ENCODE data around the gene RITA1.

RITA1 gene

DNA sequence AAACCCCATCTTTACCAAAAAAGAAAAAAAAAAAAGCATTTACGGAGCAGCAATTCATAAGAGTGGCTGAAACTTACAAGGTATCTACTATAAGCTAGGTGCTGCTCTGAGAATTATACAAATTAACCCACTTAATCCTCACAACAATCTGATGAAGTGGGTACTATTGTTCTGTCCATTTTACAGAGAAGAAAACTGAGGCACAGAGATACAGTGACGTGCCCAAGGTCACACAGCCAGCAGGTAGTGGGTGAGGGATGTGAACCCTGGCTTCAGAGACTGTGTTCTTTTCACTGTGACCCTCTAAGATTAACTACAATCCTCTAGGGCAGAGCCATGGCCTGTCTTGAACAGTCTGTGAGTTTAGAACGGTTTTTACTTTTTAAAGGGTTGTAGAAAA lies 3.5 kb upstream of the RITA1 start:
- H3K4me3 ChIP-seq (ENCODE audit: low read depth, low read length): no peak overlapping the region
- TF ChIP-seq, protein P1, sequence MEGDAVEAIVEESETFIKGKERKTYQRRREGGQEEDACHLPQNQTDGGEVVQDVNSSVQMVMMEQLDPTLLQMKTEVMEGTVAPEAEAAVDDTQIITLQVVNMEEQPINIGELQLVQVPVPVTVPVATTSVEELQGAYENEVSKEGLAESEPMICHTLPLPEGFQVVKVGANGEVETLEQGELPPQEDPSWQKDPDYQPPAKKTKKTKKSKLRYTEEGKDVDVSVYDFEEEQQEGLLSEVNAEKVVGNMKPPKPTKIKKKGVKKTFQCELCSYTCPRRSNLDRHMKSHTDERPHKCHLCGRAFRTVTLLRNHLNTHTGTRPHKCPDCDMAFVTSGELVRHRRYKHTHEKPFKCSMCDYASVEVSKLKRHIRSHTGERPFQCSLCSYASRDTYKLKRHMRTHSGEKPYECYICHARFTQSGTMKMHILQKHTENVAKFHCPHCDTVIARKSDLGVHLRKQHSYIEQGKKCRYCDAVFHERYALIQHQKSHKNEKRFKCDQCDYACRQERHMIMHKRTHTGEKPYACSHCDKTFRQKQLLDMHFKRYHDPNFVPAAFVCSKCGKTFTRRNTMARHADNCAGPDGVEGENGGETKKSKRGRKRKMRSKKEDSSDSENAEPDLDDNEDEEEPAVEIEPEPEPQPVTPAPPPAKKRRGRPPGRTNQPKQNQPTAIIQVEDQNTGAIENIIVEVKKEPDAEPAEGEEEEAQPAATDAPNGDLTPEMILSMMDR (IDR thresholded peaks at IDR 0.05; ENCODE audit: low read depth, low read length, missing control alignments): no peak
- DNase-seq (ENCODE audit: low read depth): no peak

DNA sequence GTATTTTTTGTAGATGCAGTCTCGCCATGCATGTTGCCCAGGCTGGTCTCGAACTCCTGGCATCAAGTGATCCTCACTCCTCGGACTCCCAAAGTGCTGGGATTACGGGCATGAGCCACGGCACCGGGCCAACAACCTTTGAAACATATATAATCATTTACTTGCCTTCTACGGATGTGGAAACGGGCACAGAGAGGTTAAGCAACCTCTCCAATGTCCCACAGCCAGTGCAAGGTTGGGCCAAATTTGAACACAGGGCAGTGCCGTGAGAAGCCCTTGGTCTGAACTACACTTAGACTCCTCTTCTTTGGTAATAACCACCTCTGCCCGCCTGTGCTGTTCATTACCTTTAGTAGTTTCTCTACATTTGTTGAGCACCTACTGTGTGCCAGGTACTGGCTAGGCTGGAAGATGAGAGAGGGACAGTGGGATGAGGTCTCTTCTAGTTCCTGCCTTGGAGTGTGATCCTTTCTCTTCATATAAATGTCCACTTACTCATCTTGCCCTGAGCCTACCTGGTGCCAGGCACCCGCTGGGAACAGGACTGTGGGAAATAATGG lies 2.4 kb upstream of the RITA1 start:
- TF ChIP-seq, protein P1 (IDR thresholded peaks at IDR 0.05; ENCODE audit: low read depth, low read length, missing control alignments): no peak
- no peak for DNase-seq (ENCODE audit: low read depth)
- H3K4me3 ChIP-seq (ENCODE audit: low read depth, low read length): no peak overlapping the region

DNA sequence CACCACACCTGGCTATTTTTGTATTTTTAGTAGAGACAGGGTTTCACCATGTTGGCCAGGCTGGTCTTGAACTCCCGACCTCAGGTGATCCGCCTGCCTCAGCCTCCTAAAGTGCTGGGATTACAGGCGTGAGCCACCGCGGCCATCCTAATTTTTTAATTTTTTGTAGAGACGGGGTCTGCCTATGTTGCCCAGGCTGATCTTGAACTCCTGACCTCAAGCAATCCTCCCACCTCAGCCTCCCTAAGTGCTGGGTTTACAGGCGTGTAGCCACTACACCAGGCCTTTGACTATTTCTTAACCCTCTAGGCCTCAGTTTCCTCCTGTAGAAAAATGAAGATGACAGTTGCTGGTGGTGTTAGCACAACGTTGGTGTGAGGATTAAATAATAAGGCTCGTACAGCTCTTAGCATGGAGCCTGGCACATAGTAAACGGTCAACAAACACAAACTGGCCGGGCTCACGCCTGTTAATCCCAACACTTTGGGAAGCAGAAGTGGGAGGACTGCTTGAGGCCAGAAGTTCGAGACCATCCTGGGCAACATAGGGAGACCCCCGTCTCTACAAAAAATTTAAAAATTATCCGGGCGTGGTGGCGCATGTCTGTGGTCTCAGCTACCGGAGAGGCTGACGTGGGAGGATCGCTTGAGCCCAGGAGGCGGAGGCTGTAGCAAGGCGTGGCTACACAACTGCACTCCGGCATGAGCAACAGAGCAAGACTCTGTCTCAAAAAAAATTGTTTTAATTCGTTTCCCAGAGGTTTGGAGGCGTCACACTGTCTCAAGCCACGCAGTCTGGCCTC lies 1.2 kb upstream of the RITA1 start:
- peak overlapping the region; percentile 75 for H3K4me3 ChIP-seq (ENCODE audit: low read depth, low read length)
- TF ChIP-seq, protein P1 (IDR thresholded peaks at IDR 0.05; ENCODE audit: low read depth, low read length, missing control alignments): no peak
- DNase-seq (ENCODE audit: low read depth): no peak

DNA sequence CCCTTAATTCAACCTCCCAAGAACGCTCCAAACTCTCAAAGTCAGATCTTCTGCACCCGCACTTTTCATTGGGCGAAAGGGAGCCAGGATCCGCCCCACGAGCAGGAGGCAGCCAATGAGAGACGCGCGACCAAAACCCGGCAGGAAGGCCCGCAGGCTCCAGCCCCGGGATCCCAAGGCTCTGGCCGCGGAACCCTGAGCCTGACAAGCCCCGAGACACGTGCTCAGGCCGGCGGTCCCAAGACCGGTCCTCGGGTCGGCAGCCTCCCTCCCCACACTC lies 681 bp upstream of the RITA1 start:
- TF ChIP-seq, protein P1 (IDR thresholded peaks at IDR 0.05; ENCODE audit: low read depth, low read length, missing control alignments): no peak
- peak; percentile 74 for DNase-seq (ENCODE audit: low read depth)
- H3K4me3 ChIP-seq (ENCODE audit: low read depth, low read length): peak overlapping the region; percentile 75

DNA sequence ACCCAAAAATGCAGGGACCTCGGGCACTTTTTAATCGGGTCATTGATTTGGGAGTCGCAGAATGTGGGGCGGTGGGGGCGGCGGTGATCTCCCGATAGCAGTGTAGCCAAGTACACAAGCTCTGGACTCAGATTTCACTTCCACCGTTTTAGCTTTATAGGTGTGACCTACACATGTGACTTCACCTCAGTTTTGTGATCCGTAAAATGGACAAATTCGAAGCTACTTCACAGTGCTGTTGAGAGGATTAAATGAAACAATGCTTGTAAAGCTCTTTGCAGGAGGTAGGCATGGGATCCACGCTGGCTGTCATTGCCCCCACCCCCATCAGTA lies 478 bp downstream of the RITA1 start:
- TF ChIP-seq, protein P1 (IDR thresholded peaks at IDR 0.05; ENCODE audit: low read depth, low read length, missing control alignments): no peak
- peak overlapping the region; percentile 75 for H3K4me3 ChIP-seq (ENCODE audit: low read depth, low read length)
- DNase-seq (ENCODE audit: low read depth): no peak

DNA sequence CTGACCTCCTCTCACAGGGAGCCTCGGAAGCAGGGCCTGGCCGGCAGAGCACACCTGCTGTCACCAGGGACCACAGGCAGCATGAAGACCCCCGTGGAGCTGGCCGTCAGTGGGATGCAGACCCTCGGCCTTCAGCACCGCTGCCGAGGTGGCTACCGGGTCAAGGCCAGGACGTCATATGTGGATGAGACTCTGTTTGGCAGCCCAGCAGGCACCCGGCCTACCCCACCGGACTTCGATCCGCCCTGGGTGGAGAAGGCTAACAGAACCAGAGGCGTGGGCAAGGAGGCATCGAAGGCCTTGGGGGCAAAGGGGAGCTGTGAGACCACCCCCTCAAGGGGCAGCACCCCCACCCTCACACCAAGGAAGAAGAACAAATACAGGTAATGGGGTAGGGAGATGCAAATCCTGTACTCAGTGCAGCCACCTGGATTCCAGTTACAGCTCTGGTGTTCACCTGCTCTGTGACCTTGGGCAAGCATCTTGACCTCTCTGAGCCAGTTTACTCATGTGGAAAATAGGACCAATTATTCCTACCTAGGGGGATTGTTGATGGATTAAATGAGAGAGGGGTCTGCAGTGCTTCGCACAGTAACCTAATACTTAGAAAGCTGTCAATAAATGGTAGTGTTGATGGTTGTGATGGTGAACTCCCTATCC lies 1.3 kb downstream of the RITA1 start:
- TF ChIP-seq, protein P1 (IDR thresholded peaks at IDR 0.05; ENCODE audit: low read depth, low read length, missing control alignments): no peak
- no peak for DNase-seq (ENCODE audit: low read depth)
- H3K4me3 ChIP-seq (ENCODE audit: low read depth, low read length): peak overlapping the region; percentile 75; the same call in 1 of the 2 replicates
